ENCODE measurements around the gene SAMD11. TPM values are rescaled to one million over a fixed set of nuclear protein-coding genes. Genes with fewer than 3 reads are reported as not detected.

The SAMD11 gene
- total RNA-seq, 4 donors from 2014 or later = not detected

GRCh38 chr1:941015-941587 lies 17.4 kb downstream of the SAMD11 start:
- no peak for TF ChIP-seq CTCF (IDR thresholded peaks at IDR 0.05; ENCODE audit: low read depth)

GRCh38 chr1:941588-942383 lies 18.1 kb downstream of the SAMD11 start:
- TF ChIP-seq CTCF (IDR thresholded peaks at IDR 0.05; ENCODE audit: low read depth) = no peak

- TF ChIP-seq CTCF (IDR thresholded peaks at IDR 0.05; ENCODE audit: low read depth) = no peak
These were observed 18.7 kb downstream of the SAMD11 start for GRCh38 chr1:942411-942821.

- no peak for TF ChIP-seq CTCF (IDR thresholded peaks at IDR 0.05; ENCODE audit: low read depth)
These were observed 19.3 kb downstream of the SAMD11 start for GRCh38 chr1:942864-943533.

GRCh38 chr1:943545-944340 lies 20.0 kb downstream of the SAMD11 start:
- no peak for TF ChIP-seq CTCF (IDR thresholded peaks at IDR 0.05; ENCODE audit: low read depth)

- no peak for TF ChIP-seq CTCF (IDR thresholded peaks at IDR 0.05; ENCODE audit: low read depth)
These were observed 20.9 kb downstream of the SAMD11 start for GRCh38 chr1:944341-945325.

Measured in subcutaneous adipose tissue (tissue), 4 donors.